ENCODE results near the gene TSPYL4. TPM values are rescaled to one million over a fixed set of nuclear protein-coding genes. Genes with fewer than 3 reads are reported as not detected.

TSPYL4 gene
- total and polyA plus RNA-seq, 2 donors (not counting 1 experiment from before 2014, with no cell fraction given) = 20.6 to 21.4 TPM

DNA sequence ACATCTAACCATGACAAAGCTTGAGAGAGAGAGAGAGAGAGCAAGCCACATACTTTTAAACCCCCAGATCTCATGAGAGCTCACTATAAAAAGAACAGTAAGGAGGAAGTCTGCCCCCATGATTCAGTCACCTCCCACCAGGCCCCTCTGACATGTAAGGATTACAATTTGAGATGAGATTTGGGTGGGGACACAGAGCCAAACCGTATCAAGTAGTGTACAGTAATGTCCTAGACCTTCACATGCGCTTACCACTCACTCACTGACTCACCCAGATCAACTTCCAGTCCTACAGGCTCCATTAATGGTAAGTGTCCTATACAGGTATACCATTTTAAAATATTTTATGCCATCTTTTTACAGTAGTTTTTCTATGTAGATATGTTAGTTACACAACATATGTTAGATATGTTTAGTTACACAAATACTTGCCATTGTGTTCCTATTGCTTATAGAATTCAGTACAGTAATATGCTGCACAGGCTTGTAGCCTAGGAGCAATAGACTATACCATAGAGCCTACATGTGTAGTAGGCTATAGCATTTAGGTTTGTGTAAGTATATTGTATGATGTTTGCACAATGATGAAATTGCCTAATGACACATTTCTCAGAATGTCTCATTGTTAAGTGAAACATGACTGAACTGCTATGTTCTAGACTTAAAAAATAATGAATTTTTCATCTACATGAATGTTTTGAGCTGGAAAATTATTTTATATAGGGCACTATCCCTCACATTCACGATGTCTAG, 14.1 kb upstream of the TSPYL4 start:
- CTCF ChIA-PET = interaction anchor here (0.6 to 6.0 kb wide), 26 partner anchors 9 to 304 kb away, joined by 3 to 52 read pairs (median 6); partner anchors contain the start of genes DSE, TSPYL1 and TSPYL4
- H3K4me1 Mint-ChIP-seq = peaks cover 17% of the 10 kb centered on the region

DNA sequence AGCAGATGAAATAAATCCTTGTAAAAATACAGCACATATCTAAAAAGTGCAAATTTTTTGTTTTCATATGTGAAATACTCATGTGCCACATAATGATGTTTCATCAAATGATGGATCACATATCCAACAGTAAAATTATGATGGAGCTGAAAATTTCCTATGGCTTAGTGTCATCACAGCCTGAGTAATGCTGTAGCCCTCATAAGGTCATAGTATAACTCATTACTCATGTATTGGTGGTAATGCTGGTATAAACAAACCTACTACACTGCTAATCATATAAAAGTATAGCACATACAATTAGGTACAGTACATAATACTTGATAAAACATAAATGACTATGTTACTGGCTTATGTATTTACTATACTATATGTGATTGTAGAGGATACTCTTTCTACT, 12.9 kb upstream of the TSPYL4 start:
- Histone ChIP-seq H3K27me3 (replicated peaks in 1 of 4; ENCODE audit: control extremely low read depth in 1 of 4, control insufficient read depth in 3 of 4, insufficient read depth in 4 of 4, low read length in 3 of 4) (no peaks in the 10 kb centered on the region), H3K79me2 (ENCODE audit: control insufficient read depth, insufficient read depth, low read length) (peaks cover 27% of the 10 kb centered on the region), H3K27ac (ENCODE audit: low read length in 2 of 2) (no peak overlapping the region), H2AFZ (ENCODE audit: insufficient read depth, low read depth, low read length, poor library complexity, severe bottlenecking) (no peak overlapping the region), H3K9me3 (ENCODE audit: control extremely low read depth in 1 of 3, control insufficient read depth in 2 of 3, insufficient read depth in 1 of 3, low read length in 2 of 3) (peaks cover 0 to 6% (median 1%) of the 10 kb centered on the region in 3 donors), H4K20me1 (ENCODE audit: control insufficient read depth, insufficient read depth, low read length, poor library complexity, severe bottlenecking) (no peaks in the 10 kb centered on the region), H3K9ac (ENCODE audit: low read length) (no peak overlapping the region), H3K4me2 (replicated peaks; ENCODE audit: low read depth, low read length, poor library complexity, severe bottlenecking) (no peak overlapping the region), H3K4me1 (ENCODE audit: control insufficient read depth in 2 of 2, insufficient read depth in 2 of 2, low read length in 2 of 2) (no peaks in the 10 kb centered on the region), H3K36me3 (replicated peaks in 1 of 2; ENCODE audit: control extremely low read depth in 1 of 2, control insufficient read depth in 1 of 2, extremely low read depth in 1 of 2, insufficient read depth in 2 of 2, low read length in 1 of 2) (peaks cover 0 to 3% of the 10 kb centered on the region in 2 experiments), H3K4me3 (ENCODE audit: control extremely low read depth in 1 of 5, extremely low read depth in 1 of 5, insufficient read depth in 1 of 5, low read depth in 2 of 5, low read length in 4 of 5) (no peak overlapping the region)
- Mint-ChIP-seq H3K9me3 (ENCODE audit: insufficient read depth) (peaks cover 2% of the 10 kb centered on the region), H3K4me1 (peaks cover 12% of the 10 kb centered on the region), H3K27ac (no peak overlapping the region), H3K27me3 (no peaks in the 10 kb centered on the region), H3K4me3 (no peak overlapping the region)
- intact Hi-C loops (cut with micrococcal nuclease) = no loop called here
- CTCF ChIA-PET = interaction anchor here (0.9 to 6.0 kb wide), 6 partner anchors 22 to 297 kb away, joined by 3 to 52 read pairs (median 18); no protein-coding TSS in a partner anchor
- no peak for ATAC-seq (ENCODE audit: low read depth)
- TF ChIP-seq, protein P1, sequence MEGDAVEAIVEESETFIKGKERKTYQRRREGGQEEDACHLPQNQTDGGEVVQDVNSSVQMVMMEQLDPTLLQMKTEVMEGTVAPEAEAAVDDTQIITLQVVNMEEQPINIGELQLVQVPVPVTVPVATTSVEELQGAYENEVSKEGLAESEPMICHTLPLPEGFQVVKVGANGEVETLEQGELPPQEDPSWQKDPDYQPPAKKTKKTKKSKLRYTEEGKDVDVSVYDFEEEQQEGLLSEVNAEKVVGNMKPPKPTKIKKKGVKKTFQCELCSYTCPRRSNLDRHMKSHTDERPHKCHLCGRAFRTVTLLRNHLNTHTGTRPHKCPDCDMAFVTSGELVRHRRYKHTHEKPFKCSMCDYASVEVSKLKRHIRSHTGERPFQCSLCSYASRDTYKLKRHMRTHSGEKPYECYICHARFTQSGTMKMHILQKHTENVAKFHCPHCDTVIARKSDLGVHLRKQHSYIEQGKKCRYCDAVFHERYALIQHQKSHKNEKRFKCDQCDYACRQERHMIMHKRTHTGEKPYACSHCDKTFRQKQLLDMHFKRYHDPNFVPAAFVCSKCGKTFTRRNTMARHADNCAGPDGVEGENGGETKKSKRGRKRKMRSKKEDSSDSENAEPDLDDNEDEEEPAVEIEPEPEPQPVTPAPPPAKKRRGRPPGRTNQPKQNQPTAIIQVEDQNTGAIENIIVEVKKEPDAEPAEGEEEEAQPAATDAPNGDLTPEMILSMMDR (IDR thresholded peaks at IDR 0.05) = no peak
- no peak for TF ChIP-seq EZH2 (IDR thresholded peaks at IDR 0.05; ENCODE audit: borderline replicate concordance, insufficient read depth, low read depth, low read length, poor library complexity, severe bottlenecking)
- POLR2A ChIA-PET = no interaction called here
- no peak for DNase-seq

More for the DNA sequence above, 14.1 kb upstream of the TSPYL4 start:
- H3K4me1 ChIP-seq (ENCODE audit: control insufficient read depth in 2 of 2, insufficient read depth in 2 of 2, low read length in 2 of 2) = no peaks in the 10 kb centered on the region
- ATAC-seq (ENCODE audit: low read depth) (no peak), DNase-seq (no peak)
- intact Hi-C loops (cut with micrococcal nuclease) = loop anchor here (1.0 to 2.0 kb wide), 2 partner anchors 11 to 13 kb away; partner anchors contain the start of genes TSPYL1 and TSPYL4
- H3K4me3 Mint-ChIP-seq = no peak overlapping the region
- H3K27ac Mint-ChIP-seq = no peak overlapping the region
- no peak overlapping the region for H3K27ac ChIP-seq (ENCODE audit: low read length in 2 of 2)
- peaks cover 0 to 4% (median 0%) of the 10 kb centered on the region in 3 donors for H3K9me3 ChIP-seq (ENCODE audit: control extremely low read depth in 1 of 3, control insufficient read depth in 2 of 3, insufficient read depth in 1 of 3, low read length in 2 of 3)
- H3K36me3 ChIP-seq (replicated peaks in 1 of 2; ENCODE audit: control extremely low read depth in 1 of 2, control insufficient read depth in 1 of 2, extremely low read depth in 1 of 2, insufficient read depth in 2 of 2, low read length in 1 of 2) = peaks cover 0 to 7% of the 10 kb centered on the region in 2 experiments
- H3K79me2 ChIP-seq (ENCODE audit: control insufficient read depth, insufficient read depth, low read length) = peaks cover 27% of the 10 kb centered on the region
- no peak overlapping the region for H3K4me2 ChIP-seq (replicated peaks; ENCODE audit: low read depth, low read length, poor library complexity, severe bottlenecking)
- POLR2A ChIA-PET = no interaction called here
- no peaks in the 10 kb centered on the region for H3K27me3 Mint-ChIP-seq
- no peaks in the 10 kb centered on the region for H4K20me1 ChIP-seq (ENCODE audit: control insufficient read depth, insufficient read depth, low read length, poor library complexity, severe bottlenecking)
- no CpG with 5 or more reads among the region's 3 CpGs for WGBS (ENCODE audit: insufficient coverage)
- H3K9ac ChIP-seq (ENCODE audit: low read length) = no peak overlapping the region
- no peak overlapping the region for H2AFZ ChIP-seq (ENCODE audit: insufficient read depth, low read depth, low read length, poor library complexity, severe bottlenecking)
- no peaks in the 10 kb centered on the region for H3K27me3 ChIP-seq (replicated peaks in 1 of 4; ENCODE audit: control extremely low read depth in 1 of 4, control insufficient read depth in 3 of 4, insufficient read depth in 4 of 4, low read length in 3 of 4)
- H3K9me3 Mint-ChIP-seq (ENCODE audit: insufficient read depth) = peaks cover 2% of the 10 kb centered on the region
- TF ChIP-seq, protein P1 (IDR thresholded peaks at IDR 0.05) = no peak
- no peak for TF ChIP-seq EZH2 (IDR thresholded peaks at IDR 0.05; ENCODE audit: borderline replicate concordance, insufficient read depth, low read depth, low read length, poor library complexity, severe bottlenecking)
- no peak overlapping the region for H3K4me3 ChIP-seq (ENCODE audit: control extremely low read depth in 1 of 5, extremely low read depth in 1 of 5, insufficient read depth in 1 of 5, low read depth in 2 of 5, low read length in 4 of 5)
